Stimulated activated CD4-positive, alpha-beta T cell treated with anti-CD3 and anti-CD28 coated beads, Interleukin-4, amount 100 ng/mL, for 1 hour (primary cell): ENCODE data around the gene RAB40B.

Experiments
- DNase-seq: peaks from one replicate; pipeline ENCODE4 v3.0.0-alpha.2; 2020

The RAB40B gene

DNA sequence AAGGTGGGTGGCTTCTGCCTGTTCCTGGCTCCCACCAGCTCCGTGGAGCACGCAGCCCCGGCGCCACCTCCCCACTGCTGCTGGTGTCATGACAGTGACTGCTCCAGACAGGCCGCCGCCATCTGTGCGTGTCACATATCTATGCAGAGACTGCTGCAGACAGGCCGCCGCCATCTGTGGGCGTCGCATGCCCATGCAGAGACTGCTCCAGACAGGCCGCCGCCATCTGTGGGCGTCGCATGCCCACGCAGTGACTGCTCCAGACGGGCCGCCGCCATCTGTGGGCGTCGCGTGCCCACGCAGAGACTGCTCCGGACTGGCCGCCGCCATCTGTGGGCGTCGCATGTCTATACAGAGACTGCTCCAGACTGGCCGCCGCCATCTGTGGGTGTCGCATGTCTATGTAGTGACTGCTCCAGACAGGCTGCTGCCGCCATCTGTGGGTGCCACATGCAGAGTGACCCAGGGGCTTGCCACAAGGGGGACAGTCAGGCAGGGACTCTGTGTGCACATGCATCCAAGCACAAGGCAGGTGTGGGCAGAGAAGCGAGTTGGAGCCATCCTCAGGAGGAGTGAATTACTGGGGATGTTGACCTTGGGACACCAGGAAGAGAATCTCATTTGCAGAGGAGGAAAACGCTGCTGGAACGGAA, 14.7 kb upstream of the RAB40B start:
- no peak for DNase-seq

DNA sequence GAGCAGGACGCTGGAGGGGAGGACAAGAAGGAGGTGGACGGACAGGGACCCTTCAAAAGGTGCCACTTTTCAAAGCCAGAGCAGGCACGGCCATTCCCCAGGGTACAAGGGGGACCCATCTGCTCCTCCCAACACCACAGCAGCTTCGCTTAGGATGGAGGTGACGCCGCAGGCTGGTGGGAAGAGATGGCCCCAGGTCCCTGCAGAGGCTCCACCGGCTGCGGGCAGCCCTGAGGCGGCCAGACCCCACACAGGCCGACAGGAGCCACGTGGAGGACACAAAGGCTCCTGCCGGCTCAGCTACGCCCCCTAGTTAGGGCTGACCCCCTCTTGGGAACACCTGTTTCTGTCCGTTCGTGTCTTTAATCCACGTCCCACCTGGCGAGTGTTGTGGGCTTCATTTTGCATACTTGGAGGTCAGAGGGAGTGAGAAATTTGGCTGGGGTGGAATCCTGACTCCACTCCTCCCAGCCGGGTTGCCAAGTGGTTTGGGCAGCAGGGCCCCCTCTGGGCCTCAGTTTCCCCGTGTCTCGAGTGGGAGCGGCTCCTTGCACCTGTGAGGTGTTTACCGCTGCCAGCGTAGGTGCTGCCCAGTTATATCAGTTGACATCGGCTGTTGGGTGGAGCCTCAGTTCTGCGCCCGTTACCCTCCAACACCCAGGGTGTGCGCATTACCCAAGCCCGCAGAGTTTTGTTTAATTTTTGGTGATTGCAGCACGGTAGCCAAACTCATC, 12.2 kb upstream of the RAB40B start:
- DNase-seq = no peak

DNA sequence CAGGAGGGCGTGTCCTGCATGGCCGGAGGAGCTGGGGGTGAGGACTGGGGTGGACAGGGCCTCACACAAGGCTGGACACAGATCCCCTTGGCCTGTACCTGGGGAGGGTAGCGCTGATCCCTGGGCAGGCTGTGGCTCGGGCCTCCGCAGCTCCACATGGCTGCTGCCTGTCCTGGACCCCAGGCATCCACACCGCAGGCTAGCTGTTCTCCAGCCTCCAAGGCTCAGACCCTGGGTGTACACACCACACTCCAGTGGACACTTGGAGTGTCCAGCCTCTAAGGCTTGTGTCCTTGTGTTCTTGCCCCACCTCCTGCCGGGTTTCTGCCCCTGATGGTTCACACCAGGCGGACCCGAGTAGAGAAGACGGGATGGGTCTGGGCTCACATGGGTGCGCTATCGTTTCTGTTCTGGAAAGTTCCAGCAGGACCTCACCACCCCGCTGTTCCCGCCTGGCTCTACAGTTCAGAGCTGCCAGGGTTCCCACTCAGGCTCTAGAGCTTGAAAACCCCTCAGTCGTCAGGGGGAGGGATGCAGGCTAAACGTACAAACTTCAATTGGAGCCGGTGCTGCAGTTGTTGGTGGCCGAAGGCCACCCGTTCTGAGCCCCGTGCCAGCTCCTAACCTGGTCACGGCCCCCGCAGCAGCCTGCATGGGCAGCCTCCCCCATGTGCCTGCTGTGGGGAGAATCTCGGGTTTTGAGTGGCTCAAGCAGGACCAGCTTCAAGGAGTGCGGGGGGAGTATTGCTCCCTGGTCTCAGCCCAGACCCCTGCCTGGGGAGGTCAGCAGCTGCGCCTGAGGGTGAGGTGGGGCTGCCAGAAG, 11.4 kb upstream of the RAB40B start:
- no peak for DNase-seq

DNA sequence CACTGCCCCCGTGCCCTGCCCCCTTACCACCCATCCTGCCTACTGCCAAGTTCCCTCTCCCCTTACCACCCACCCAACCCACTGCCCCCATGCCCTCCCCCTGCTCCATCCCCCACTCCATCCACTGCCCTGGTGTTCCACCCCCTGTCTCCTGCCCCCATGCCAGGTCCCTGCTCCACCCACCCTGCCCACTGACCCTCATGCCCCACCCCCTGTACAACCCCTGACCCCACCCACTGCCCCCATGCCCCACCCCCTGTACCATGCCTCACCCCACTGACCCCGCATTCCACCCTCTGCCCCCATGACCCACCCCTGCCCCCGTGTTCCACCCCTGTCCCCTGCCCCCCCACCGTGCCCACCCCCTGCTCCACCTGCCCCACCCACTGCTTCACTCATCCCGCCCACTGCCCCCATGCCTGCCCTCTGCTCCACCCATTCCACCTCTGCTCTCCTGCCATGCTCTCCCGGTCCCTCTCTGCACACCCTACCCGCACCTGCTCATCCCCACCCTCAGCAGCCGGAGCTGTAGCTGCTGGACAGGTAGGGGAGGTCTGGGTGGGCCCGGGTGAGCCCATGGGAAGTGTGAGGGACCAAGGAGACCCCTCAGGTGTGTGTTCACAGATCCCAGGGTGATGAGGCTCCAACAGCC, 10.7 kb upstream of the RAB40B start:
- no peak for DNase-seq

DNA sequence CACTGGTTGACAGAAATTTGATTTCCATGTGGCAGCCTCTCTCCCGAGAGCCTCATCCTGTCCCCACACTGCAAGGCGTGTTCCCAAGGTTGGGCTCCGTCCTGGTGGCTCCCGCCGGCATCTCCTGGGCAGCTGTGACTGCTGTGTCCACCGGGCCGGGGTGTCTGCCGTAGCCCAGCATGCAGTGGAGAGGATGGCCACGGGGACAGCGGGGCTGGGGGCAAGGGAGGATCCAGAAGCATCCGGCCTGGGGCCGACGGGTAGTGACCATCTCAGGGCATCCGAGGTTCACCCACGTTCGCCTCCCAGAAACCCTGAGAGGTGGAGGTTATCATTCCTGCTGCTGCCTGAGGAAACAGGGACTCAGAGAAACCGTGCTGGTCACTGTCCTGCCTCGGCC, 7.3 kb upstream of the RAB40B start:
- DNase-seq = no peak

DNA sequence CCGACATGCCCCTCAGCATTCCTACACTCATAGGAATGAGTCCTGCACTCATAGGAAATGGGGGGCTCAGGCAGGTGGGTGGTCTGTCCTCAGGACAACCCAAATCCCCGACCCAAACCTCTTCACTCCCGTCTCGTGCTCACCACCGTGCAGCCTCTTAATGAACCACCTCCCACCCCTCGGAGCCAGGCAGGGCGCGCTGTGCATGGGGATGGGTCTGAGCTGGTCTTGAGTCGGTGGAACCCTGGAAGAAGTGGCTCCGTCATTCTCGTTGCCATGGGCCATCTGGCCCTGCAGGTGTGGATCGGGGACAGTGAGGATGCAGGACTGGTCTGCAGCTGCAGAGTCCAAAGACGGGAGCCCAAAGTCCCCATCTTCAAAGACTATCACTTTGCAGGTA, 6.4 kb upstream of the RAB40B start:
- DNase-seq = no peak

DNA sequence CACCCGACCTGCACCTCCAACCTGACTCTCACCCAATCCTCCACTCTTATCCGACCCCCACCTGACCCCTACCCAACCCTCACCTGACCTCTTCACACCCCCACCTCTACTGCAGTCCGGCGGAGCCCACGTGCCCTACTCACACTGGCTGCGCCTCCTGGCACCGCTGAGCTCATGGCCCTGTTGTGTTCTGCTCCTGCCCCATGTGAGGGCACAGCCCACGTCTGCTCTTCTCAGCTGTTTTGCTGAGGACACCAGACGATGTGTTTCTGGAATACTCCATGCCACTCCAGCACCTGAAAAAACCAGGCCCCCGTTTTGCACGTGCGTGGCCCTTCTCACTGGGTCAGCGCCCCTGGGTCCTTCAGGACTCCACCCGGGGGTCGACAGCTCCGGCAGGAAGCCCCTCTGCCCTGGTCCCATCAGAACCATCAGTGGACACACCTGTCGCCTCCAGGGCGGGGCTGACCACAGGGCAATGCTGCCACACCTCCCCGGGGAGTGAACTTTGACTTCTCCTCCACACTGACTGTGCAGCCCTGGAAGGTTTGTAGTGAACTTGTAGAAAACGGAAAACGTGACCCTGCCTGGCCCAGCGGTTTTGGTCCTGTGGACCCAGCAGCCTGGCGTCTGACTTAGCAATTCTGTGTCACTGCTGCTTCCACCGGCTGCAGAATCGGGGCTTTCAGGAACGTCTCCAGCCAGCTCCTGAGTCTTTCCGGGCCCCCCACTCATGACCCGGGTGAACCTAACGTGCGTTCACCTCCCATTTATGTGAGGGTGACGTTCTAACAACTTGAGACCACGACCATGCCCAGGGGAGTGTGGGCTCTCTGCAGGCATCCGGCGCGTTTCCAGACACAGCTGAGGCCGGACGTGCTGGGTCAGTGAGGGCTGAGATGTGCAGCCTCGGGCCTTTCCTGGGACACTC, 5.7 kb upstream of the RAB40B start:
- DNase-seq = no peak

DNA sequence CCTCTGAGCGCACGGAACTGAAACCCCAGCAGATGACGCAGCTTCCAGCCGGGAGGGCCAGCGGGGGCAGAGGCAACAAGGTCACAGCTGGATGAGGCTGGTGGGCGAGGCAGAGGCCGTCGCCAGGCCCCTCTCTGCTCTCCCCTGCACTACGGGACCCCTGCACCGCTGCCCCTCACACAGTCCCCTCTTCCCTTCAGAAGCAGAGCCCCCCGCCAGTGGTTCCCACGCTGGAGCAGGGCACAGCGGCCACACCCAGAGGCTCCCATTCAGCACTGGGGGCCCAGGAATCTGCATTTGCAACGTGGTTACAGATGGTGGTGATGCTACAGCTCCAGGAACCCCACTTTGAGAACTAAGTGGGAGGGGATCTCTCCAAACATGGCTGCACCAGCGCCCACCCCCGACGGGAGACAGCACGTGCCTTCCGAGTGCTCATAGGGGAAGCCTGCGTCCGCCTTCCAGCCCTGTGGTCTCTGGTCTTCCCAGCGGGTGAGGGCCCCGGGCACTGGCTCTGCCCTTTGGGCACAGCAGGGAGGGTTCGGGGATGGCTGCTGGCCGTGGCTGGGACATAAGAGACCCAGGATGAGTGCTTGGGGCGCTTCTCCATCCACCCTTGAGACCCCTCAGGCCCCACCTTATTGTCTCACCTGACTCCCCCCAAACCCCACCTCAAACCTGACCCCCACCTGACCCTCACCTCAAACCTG, 4.7 kb upstream of the RAB40B start:
- DNase-seq = no peak

DNA sequence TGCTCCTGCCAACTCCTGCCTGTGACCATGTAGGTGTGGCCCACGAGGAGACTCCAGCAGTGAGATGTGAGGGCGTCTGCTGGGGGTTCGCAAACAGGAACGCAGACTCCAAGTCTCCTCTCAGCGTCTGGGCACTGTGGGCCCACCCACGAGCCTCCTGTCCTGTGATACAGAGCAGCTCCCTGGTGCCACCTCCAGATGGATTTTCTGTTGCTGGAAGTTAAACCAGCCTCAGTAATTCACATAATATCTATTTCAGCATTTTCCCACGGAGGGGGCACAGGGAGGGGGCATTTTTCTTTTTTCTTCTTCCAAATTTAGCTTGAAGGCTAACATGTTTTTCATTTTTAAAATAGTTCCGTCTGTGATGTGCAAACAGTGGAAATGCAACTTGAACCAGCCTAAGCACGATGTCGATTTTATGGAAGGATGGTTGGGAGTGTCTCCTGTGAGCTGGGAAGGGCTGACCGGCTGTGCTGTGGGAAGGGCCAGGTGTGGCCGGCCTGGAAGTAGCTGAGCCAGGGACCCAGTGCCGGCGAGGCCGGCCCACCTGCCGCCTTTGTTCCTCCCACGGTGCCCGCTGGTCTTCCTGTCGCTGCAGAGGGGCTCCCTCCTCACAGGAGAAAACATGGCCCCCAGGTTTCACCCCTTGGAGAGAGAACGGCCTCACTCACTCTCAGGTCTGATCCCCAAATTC, 3.9 kb upstream of the RAB40B start:
- DNase-seq = no peak

DNA sequence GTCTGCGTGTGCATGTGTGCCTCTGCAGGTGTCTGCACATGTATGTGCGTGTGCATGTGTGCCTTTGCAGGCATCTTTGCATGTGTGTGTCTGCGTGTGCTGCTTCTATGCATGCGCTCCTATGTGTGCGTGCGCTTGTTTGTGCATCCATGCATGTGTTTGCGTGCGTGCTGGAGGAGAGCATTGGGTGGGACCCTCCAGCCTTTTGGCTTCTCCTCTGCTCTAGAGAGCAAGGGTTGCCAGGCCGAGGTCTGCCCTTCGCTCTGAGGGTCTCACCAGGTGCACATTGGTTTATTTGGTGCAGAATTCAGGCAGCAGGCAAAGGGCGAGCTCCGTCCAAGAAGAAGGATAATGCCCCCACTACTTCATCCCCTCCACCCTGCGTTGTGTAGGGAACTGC, 1.1 kb upstream of the RAB40B start:
- no peak for DNase-seq

DNA sequence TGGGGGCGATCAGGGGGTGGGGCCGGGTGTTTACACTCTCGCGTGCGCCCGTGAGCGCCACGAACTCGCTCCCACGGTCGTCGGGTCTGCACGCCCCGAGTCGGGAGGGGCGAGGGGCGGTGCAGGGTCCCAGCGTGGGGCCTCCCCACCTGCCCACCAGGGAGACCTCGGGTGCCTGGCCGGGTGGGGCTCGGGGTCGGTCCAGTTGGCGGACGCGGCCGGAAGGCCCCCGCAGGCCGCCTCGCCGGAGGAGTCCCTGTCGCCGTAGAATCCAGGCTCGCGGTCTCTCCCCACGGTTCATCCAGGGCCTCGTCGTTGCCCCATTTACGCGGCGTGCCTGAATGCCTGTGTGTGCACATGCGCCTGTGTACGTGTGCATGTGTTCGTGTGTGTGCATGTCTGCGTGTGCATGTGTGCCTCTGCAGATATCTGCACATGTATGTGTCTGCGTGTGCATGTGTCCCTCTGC, 510 bp upstream of the RAB40B start:
- DNase-seq = no peak

DNA sequence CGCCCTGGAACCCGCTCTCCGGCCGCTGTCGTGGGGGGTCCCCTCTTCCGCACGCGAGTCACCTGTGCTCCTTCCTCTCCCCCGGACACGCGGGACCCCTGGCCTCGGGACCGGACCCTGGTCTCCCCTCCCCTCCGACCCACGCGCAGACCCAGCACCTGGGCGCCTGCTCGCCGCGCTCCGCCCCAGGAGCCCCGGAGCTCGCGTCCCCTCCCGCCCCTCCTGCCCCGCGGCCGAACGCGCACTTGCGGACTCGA, 762 bp downstream of the RAB40B start:
- no peak for DNase-seq

DNA sequence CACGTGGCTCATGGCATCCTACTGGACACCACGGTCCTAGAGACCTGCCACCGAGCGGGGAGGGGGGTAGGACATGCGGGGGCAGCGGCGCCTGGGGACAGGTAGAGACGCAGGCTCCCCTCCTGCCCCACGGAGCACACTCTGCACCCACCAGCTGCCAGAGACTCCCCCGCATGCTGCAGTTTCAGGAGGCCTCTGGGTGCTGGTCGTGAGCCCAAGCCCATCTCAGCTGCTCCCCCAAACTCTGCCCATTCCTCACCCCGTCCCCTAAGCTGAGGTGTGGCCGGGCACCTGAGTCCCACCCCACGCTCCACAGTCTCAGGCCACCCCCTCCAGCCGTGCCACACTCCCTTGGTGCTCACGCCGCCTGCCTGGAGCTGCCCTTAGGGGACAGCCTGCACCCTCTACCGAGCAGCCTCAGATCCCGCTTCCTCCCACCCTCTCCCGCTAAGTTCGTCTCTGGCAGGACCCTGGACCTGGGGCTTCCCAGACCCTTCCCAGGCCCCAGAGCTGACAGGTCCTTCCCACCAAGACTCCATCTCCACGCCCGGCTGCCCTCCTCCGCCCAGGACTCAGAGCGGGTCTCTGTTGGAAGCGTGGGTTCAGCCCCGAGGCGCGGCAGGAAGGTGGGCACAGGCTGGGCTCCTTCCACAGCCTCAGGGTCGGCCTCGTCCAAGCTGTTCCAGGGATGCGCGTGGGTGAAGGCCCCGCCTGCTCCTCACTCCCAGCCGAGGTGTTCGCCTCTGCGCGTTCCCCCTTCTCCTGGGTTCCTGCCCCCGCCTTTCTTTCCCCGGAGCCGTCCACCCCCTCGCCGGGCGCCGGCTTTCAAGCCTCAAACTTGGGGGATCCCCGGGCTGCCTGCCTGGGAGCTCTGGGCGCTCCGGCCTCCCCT, 1.3 kb downstream of the RAB40B start:
- DNase-seq = peak; percentile 19

DNA sequence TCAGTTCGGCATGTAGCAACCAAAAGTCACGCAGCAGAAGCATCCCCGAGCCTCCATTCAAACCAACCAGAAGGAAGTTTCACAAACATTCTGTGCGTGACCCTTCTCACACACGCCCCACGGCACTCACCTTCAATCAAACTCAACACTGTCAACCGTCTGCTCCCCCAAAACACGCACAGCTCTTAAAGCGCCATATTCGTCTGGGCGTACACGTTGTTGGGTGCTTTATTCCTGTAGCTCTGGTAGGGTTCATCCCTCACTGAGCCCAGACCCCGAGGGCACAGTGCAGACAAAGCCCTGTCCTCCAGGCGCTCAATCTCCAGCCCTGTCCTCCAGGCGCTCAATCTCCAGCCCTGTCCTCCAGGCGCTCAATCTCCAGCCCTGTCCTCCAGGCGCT, 2.2 kb downstream of the RAB40B start:
- no peak for DNase-seq

DNA sequence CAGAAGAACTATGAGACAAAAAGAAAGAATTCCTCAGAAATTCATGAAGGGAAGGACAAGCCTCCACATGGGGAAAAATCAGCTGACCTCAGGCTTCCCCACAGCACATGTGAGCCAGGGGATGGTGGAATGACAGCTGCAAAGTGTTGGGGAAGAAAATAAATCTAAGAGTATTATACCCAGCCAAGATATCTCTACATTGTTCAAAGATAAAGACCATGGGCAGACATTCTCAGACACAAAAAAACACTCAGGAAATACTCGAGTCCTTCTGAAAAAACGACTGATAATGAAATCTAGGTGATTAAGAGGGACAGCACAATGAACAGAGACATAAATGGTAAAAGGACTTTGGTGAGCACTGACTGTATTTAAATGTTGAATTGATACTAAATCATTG, 3.9 kb downstream of the RAB40B start:
- no peak for DNase-seq

DNA sequence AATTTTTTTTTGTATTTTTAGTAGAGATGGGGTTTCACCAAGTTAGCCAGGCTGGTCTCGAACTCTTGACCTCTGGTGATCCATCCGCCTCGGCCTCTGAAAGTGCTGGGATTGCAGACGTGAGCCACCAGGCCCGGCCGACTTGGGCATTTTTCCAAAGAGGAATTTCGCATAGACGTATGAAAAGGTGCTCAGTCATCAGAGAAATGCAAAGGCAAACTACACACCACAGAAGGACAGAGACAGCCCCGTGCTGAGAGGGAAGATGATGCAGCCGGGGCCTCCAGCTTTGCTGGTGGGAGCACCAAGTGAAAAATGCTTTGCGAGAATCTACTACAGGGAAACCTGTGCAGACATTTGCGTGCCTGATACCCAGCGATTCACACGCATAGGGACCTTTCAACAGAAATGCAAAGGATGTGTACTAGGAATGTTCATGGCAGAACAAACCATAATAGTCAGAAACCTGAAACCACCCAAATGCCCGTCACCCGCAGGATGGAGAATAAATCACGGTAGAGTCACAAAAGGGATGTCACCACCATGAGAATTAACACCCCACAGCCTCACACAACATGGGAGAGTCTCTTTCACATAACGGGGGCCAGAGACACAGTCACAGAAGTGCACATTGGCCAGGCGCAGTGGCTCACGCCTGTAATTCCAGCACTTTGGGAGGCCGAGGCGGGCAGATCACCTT, 5.2 kb downstream of the RAB40B start:
- no peak for DNase-seq

DNA sequence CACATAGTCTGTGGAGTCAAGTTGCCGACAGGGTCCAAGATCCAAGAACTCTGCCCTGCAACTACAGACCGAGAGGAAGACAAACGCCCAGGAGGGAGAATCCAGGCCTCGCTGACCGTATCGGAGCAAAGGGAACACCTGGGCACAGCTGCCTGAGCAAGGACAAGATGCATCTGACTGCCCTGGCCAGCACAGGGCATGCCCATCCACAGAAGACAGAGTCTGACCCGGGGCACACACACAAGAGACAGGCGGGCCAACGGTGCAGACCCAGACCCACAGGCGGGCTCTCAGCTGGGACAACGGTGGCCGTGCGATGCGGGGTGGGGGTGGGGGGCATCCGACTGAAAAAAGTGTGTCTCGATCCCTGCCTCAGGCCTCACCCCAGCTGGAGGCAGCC, 6.2 kb downstream of the RAB40B start:
- DNase-seq = no peak

DNA sequence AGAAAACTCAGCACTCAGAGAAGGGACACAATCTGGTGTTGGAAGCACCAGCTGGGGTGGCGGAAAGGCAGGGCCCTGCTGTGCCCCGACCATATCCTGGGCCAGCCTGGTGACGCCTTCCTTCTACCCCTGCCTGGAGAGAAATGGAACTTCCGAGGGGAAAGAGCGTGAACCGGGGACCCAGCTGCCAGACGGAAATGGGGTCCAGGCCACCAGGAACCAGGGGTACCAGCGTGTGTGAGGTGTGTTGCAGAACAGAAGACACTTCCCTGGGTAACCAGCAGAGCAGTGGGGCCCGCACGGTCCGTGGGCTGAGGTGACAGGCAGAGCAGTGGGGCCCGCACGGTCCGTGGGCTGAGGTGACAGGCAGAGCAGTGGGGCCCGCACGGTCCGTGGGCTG, 6.8 kb downstream of the RAB40B start:
- no peak for DNase-seq

DNA sequence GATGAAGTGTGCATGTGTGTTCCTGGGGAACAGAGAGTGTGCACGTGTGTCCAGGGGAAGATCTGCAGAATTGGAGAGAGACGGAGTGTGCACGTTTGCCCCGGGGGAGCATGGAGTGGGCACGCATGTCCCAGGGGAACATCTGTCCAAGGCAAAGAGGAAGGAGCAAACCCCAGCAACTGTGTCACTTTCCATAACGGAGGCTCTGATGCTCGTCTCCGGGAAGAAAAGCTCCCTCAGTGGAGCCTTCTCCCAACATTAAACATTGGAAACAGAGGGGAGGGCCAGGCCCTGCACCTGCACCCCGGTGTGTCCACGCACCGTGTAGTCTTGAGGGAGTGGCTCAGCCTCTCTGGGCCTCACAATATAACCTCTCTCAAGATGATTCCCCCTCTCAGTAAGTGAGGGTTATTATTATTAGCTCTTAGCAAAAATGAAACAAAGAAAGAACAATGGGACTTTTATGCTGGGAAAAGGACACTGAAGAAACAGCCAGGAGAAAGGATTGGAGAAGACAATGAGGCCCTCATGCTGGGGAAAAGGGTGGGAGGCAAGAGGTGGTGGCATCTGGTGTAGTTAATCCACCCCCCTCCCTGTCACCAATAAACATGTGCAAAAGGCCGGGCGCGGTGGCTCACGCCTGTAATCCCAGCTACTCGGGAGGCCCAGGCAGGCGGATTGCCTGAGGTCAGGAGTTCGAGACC, 7.6 kb downstream of the RAB40B start:
- DNase-seq = no peak
